ENCODE results near the gene TEX53.

The TEX53 gene

GRCh38 chr9:114689813-114690212 is 32.2 kb upstream of the TEX53 start:
- no peak for TF ChIP-seq CTCF (IDR thresholded peaks at IDR 0.05; ENCODE audit: low read depth, low read length)
- DNase-seq (ENCODE audit: low read depth in 2 of 2), result no peak
- no peak overlapping the region for H3K4me3 ChIP-seq (replicated peaks in 1 of 2; ENCODE audit: low read depth in 2 of 2, low read length in 2 of 2)

GRCh38 chr9:114688909-114689610 is 31.5 kb upstream of the TEX53 start:
- no peak overlapping the region for H3K4me3 ChIP-seq (replicated peaks in 1 of 2; ENCODE audit: low read depth in 2 of 2, low read length in 2 of 2)
- no peak for DNase-seq (ENCODE audit: low read depth in 2 of 2)
- no peak for TF ChIP-seq CTCF (IDR thresholded peaks at IDR 0.05; ENCODE audit: low read depth, low read length)

- no peak for DNase-seq (ENCODE audit: low read depth in 2 of 2)
- no peak overlapping the region for H3K4me3 ChIP-seq (replicated peaks in 1 of 2; ENCODE audit: low read depth in 2 of 2, low read length in 2 of 2)
- no peak for TF ChIP-seq CTCF (IDR thresholded peaks at IDR 0.05; ENCODE audit: low read depth, low read length)
Observed at GRCh38 chr9:114688379-114688778, 30.8 kb upstream of the TEX53 start.

- no peak overlapping the region for H3K4me3 ChIP-seq (replicated peaks in 1 of 2; ENCODE audit: low read depth in 2 of 2, low read length in 2 of 2)
- peak in 1 of 2 donors; percentile 71 for DNase-seq (ENCODE audit: low read depth in 2 of 2)
- TF ChIP-seq CTCF (IDR thresholded peaks at IDR 0.05; ENCODE audit: low read depth, low read length), result no peak
Observed at GRCh38 chr9:114687034-114687433, 29.4 kb upstream of the TEX53 start.

- TF ChIP-seq CTCF (IDR thresholded peaks at IDR 0.05; ENCODE audit: low read depth, low read length), result no peak
- DNase-seq (ENCODE audit: low read depth in 2 of 2), result no peak
- H3K4me3 ChIP-seq (replicated peaks in 1 of 2; ENCODE audit: low read depth in 2 of 2, low read length in 2 of 2), result no peak overlapping the region
Observed at GRCh38 chr9:114685951-114686350, 28.3 kb upstream of the TEX53 start.

- no peak for TF ChIP-seq CTCF (IDR thresholded peaks at IDR 0.05; ENCODE audit: low read depth, low read length)
- DNase-seq (ENCODE audit: low read depth in 2 of 2), result no peak
- no peak overlapping the region for H3K4me3 ChIP-seq (replicated peaks in 1 of 2; ENCODE audit: low read depth in 2 of 2, low read length in 2 of 2)
Observed at GRCh38 chr9:114684036-114684435, 26.4 kb upstream of the TEX53 start.

GRCh38 chr9:114682846-114683245 is 25.2 kb upstream of the TEX53 start:
- no peak for DNase-seq (ENCODE audit: low read depth in 2 of 2)
- no peak for TF ChIP-seq CTCF (IDR thresholded peaks at IDR 0.05; ENCODE audit: low read depth, low read length)
- H3K4me3 ChIP-seq (replicated peaks in 1 of 2; ENCODE audit: low read depth in 2 of 2, low read length in 2 of 2), result no peak overlapping the region

Measured in cardiac fibroblast (primary cell).